HG03108 (cell line): ENCODE data around the gene ZNF664.

Experiments
- ATAC-seq: cut with Tn5 transposase; IDR thresholded peaks from one replicate; pipeline ENCODE4 v1.9.1; 2021; ENCODE audit warnings: moderate library complexity; ENCODE audit not compliant: unreplicated experiment

The ZNF664 gene

DNA sequence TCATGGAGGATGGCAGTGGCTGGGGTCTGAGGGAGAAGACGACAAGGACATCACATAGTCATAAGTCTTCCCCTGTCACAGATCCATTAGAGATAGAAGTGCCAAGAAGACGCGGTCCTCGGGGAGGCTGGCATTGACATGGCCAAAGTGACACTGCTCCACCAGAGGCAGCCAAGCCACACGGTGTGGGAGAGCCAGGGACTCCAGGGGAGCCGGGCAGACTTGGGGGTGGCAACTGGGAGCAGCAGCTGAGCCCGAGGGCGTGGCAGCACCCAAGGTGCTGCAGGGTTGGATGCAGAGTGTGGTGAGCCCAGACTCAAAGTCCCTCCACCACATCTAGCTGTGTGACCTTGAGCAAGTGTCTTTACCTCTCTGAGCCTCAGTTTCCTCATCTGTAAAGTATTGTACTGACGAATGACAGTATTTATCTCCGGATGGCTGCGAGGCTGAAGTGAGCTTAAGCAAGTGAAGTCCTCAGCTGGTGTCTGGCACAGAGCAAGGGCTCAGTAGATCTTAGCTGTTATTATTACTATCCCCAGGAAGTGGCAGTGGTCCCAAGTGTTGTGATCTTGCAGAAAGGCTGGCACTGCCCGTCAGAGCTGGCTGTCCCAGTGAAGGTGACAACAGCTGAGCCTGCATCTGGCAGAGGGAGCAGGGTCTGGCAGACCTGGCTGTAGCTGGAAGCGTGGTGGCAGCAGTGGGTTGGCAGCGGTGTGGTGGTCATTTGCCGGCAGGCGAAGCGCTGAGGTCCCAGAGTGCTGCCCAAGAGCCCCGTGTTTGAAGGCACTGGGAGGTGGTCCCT lies 54.9 kb downstream of the ZNF664 start:
- ATAC-seq: no peak

DNA sequence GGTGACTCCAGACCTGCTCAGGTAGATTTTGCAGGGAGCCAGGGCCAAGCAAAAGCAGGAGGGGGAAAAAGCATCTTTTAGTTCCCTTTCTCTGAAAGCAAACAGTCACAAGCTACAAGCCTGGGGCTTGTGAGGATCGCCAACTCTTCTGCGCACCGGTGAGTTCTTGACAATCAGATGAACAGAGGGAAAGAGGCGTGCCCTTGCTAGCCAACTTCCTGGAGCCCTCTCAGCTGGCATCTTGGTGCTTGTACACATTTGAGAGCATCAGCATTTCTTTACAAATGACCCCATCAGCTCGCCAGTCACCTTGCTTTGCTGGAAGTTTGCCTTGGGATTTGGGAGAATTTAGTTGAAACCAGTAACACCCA lies 55.5 kb downstream of the ZNF664 start:
- ATAC-seq: no peak

DNA sequence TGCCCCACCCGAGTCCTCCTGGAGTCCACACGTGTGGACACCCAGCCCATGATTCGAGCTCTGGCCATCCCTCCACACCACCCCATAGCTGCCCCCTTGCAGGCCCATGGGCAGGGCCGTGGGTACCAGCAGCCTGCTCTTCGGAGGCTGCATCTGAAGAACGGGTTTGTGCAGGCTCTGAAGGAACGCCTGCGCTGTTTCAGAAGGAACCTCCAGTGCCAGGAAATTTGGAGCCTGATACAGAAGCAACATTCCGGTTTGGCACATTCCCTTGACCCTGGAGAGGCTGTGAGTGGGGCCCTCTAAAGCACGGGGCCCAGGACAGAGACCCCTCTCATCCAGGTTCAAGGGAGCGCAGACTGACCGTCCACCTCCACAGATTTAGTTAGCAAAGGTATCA lies 57.0 kb downstream of the ZNF664 start:
- ATAC-seq: no peak

DNA sequence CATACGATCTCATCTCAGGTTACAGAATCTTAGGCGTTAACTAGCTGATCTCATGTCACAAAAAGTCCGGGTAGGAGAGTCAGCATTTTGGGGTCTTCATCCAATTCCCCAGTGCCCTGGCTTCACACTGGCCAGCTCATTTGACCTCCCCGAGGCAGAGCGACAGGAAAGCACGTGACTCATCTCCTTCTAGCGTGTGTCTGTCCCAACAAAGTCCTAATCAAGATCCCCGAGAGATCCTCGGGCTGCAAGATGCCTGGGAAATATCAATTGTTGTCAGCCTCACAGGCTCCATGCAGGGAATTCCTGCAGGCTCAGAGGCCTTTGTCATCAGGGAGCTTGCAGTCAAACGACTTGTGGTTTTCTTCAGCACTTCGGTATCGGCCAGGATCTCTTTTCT lies 57.5 kb downstream of the ZNF664 start:
- ATAC-seq: no peak

DNA sequence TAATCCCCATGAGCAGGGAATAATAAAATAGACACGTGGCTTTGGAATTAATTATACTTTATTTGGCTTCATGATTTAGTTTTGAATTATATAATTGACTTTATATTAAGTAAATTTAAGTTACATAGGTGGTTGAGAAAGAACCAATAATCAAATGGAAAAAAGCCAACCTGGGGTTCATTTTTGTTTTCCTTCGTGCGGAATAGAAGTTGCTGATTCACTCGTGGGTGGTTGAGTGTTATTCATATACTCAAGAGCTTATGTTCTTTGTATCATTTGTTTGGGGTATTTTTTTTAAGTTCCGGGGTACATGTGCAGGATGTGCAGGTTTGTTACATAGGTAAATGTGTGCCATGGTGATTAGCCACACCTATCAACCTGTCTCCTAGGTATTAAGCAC lies 58.0 kb downstream of the ZNF664 start:
- ATAC-seq: no peak

DNA sequence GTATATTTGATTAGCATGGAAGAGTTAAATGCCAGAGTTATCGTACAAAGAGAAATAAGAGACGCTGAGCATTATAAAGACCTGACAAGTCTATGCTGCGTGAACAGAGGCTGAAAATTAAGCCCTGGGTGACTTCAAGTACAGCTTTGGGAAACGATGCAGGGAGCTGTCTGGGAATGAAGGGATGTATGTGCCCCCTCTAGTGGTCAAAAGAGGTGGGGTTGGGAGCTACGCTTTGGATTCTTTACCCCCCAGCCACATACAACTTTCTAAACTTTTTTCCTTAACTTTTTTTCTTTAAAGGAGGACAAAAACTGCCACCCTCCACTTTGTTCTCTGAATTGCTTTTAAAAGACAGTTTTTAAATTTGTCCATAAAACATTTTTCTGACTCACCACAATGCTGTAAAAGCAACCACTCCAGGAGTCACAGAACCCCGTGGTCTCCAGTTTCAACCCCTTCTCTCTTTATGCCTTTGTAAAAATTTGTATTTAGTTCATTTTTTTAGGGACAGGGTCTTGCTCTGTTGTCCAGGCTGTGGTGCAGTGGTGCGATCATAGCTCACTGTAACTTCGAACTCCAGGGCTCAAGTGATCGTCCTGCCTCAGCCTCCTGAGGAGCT lies 59.4 kb downstream of the ZNF664 start:
- no peak for ATAC-seq

DNA sequence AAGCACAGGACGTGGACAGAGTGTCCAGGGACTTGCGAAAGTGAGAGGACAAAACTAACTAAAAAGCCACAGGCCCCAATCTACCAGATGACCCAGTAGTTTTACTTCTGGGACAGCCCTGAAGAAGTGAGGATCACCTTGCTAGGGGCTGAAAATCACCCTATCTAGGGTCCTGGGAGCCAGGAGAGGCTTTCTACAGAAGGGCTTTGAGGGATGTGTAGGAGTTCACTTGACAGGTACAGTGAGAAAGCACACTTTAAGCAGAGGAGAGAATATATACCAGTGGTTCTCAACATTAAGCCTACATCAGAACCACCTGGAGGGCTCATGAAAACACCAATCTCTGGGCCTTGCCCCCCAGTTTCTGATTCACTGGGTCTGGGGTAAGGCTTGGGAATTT lies 60.8 kb downstream of the ZNF664 start:
- ATAC-seq: no peak

DNA sequence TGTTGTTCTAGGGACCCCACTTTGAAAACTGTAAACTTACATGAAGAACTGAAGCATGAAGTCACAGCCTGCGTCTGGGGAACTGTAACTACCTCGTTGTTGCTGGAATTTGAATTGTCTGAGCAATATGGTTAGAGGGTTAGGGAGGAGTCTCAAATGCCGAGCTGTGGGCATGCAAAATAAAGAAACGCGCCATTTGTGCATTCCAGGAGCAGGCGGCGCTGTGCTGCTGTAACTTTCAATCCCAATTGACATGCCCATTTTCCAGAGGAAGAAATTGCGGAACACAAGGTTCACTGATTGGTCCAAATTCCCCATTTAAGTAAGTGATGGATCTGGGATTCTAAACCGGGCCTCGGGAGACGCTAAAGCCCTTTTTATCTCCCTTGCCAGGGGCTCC lies 61.3 kb downstream of the ZNF664 start:
- no peak for ATAC-seq

DNA sequence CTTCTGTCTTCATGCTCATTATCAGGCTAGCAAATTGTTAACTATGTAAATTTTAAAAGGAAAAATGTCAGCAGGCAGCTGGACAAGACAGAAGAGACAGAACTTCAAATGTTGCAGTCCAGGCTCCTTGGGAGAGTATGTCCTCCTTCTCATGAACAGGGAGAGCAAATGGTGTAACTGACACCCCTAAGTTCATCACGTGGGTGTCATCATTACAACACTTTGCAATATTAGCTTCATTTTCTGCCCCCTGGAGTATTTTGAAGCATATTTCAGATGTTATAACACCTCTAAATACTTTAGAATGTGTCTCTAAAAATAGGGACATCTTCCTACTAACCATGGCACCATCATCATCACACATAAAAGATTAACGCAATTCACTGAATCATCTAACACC lies 62.1 kb downstream of the ZNF664 start:
- ATAC-seq: no peak

DNA sequence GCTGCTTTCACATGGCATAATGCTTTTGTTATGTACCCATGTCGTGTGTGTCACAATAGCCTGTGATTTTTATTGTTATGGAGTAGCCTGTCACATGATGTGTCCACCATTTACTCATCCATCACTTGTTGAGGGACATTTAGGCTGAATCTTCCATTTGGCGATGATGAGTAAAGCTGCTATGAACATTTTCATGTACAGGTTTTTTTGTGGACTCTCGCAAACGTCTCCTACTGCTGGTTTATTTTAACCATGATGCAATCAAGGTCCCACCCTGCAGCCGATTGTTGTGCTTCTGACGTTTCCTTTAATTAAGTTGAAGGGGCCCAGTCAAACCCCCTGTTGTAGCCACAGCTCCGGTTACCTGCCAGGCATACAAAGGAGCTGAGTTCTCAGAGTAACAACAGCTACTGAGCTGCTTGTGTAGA lies 63.2 kb downstream of the ZNF664 start:
- no peak for ATAC-seq

DNA sequence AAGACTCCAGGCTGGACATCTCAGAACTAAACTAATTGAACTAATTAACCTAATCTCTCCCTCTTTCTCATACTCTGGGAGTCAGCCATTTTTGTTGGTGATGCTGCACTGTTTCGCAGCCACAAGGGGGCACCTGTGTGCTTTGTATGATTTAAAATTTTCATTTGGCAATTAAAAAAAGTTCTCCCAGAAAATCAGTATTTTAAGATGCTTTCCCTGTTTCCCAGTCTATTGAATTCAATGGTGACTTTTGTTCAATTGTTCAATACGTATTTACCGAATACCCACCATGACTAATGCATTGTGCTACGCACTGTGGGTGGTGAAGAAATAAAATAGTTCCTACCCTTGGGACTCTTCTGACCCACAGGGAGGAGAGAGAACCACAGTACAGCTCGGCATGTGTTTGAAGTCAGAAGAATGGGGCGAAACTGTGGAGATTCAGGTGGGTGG lies 63.7 kb downstream of the ZNF664 start:
- ATAC-seq: no peak

DNA sequence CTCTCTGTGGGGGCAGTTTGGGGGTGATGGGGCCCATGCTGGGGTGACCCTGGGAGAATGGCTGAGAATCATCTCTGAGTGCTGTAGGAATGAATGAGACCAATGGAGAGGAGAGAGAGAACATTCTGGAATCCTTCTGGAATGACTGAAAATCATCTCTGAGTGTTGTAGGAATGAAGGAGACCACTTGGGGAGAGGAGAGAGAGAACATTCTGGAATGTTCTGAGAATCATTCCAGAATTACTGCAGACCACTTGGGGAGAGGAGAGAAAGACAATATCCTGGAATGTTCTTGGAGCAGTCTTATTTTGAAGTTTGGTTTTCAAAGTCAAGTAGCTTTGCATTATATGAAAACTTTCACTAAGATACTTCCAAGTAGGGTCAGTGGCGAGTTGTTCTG lies 64.3 kb downstream of the ZNF664 start:
- no peak for ATAC-seq

DNA sequence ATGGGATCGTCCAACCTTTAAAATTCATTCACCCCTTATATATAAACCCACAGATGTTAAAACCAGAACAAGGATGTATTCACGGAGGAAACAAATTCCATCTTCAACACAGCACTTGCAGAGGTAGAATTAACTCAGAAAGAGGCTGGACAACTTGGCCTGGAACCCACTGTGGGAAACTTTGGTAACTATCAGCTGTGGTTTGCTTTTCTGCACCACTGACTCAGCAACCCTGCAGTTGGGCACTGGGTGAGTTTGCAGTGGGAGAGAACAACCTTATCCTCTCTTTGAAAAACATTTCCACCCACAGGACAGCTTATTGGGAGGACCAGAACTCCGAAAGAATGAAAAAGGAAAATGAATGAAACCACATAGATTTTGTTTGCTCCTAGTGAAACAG lies 66.3 kb downstream of the ZNF664 start:
- ATAC-seq: no peak

DNA sequence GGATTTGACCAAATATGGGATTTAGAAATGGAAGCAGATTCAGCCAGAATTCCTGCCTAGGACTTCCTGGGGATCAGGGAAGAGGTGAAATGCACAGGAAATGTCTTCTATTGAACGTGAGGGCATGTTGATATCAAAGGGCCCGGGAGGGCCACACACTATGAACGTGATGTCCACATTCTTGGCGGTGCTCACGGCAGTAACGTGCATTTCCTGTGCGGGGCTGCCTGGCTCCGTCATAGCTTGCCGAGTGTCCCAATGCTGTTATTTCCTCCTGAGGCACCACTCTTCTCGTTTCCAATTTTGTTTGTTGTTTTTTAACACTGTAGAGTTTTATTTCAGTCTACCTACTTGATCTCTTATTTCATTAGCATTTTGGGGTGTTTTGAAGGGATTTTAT lies 67.3 kb downstream of the ZNF664 start:
- ATAC-seq: no peak

DNA sequence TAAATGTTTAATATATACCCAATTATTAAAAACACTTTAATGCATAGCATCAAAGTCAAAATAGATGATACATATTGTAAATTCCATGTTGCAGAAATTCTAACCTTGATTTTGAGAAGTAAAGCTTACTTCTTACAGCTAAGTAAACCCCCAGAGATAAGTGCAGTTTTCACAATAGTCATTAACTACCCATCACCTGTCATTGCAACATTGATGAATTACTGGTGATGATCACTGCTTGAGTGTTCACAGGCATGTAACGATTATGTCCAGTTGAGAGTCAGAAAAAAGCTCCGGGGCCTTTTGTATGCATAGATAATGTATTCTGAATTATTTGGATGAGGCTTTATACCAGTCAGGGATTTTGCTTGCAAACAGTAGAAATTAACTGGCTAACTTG lies 67.7 kb downstream of the ZNF664 start:
- no peak for ATAC-seq

DNA sequence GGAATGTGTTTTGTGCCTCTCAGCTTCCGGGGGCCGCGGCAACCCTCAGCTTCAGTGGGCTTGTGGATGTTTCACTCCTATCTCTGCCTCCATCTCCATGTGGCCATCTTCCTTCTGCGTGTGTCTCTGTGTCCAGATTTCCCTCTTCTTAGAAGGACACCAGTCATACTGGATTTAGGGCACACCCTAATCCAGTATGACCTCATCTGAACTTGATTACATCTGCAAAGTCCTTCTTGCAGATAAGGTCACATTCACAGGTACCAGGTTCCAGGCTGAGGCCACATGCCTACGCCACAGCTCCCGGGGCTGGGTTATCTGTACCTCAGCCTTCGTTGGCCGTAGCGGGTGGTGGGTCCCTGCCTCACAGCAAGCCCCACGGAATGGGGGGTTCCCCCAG lies 68.9 kb downstream of the ZNF664 start:
- ATAC-seq: no peak

DNA sequence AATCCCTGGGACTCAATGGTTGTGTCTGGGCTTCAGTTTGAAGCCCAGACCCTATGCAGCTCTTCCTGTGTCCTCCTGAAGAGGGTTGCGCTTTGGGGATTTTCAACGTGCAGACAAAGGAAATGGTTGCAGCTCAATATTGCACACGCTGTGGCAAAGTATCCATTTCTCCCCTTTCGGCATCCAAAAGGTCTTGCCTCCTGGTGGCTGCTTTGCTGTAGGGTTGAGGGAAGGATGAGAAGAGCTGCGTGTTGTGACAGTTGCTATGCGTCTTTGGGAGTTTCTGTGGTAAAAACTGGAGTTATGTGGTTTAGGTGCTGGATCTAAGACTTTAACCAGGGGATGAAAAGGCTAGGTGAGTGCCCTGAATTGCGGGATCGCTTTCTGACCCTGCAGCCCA lies 71.0 kb downstream of the ZNF664 start:
- no peak for ATAC-seq

DNA sequence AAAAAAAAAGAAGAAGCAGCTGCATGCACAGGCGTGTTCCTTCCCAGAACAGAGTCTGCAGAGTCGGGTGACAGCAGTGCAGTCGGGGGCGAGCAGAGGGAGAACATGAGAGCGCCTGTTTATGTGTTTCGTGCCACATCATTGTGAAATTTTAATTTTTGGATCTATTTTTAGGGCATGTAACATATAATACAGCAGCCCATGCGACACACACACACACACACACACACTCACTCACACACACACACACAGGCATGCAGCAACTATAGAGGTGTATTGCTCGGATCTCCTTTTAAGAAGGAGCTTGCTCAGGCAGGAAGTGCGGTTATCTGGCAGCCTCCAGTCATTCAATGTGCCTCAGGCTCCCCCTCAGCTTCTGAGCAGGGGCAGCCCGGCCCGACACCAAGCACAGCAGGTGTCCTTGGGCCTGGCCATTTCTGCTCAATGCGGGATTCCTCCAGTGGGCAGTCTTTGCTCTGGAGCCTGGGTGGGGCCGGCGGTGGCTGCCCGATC lies 71.8 kb downstream of the ZNF664 start:
- no peak for ATAC-seq

DNA sequence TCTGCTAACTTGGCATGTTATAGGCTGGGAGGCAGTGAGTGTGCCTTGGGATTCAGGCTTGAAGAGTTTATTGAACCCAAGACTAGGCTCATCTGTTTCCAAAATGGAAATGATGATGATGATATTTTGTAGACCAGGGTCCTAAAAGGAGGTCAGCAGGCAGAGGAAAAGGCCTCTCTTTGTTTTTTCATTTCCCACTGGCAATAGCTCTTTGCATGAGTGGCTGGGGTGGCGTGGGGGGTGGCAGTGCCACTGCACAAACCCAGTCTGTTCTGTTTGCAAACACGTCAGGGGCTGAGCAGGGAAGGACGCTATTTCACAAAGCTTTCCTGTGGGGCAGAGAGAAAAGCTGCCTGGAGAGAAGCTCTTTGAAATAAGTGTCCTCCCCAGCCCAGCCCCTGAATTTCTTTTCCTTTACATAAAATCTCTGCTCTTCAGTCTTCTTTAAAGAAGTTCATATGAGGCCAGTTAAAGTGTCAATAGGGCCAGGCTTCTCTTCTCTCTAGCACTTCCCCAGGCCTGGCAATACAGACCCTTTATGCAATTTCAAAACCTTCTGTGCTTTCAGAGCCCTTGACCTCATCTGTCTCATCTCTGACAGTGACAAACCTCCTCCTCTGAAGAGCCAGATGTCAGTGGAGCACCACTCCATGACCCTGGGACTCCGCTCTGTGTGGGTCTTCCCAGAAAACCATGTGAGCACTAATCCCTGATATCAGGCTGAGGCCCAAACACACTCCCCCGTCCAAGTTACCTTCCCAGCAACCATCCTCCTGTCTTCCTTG lies 72.8 kb downstream of the ZNF664 start:
- no peak for ATAC-seq

DNA sequence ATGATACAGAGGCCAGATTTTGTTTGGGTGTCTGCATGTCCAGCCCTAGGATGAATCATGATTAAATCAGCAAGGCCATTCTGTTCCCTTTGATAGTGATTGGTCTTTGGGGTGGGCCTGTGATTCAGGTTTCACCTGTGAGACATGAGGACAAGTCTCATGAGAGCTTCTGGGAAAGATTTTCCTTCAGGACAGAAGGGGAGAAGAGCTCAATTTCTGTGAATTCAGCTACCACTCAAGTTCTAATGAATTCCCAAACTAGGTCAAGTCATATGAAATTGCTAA lies 73.4 kb downstream of the ZNF664 start:
- ATAC-seq: no peak

DNA sequence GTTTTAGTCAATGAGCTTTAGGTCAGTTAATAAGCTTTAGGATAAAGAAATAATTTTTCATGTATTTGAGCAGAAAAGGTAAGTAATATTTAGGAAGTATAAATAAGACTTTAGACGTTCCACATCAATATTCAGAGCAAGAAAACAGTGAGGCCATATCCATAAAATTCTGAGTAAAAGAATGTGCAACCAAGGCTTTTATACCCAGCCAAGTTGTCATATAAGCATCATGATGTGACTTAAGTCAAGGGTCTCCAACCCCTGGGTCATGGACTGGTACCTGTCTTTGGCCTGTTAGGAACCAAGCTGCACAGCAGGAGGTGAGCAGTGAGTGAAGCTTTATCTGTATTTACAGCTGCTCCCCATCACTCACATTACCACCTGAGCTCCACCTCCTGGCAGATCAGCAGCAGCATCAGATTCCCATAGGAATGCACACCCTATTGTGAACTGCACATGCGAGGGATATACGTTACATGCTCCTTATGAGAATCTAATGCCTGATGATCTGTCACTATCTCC lies 74.1 kb downstream of the ZNF664 start:
- no peak for ATAC-seq
